ENCODE measurements around the gene ZNF724.

The ZNF724 gene

DNA sequence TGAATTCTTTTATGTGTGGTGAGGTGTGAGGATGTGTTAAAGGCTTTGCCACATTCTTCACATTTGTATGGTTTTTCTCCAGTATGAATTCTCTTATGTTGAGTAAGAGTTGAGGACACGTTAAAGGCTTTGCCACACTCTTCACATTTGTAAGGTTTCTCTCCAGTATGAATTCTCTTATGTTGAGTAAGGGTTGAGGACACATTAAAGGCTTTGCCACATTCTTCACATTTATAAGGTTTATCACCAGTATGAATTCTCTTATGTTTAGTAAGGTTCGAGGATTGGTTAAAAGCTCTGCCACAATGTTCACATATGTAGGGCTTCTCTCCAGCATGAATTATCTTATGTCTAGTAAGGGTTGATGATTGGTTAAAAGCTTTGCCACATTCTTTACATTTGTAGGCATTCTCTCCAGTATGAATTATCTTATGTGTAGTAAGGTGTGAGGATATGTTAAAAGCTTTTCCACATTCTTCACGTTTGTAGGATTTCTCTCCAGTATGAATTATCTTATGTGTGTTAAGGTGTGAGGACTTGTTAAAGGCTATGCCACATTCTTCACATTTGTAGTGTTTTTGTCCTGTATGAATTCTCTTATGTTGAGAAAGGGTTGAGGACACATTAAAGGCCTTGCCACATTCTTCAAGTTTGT lies 27.1 kb downstream of the ZNF724 start:
- no peak for DNase-seq

DNA sequence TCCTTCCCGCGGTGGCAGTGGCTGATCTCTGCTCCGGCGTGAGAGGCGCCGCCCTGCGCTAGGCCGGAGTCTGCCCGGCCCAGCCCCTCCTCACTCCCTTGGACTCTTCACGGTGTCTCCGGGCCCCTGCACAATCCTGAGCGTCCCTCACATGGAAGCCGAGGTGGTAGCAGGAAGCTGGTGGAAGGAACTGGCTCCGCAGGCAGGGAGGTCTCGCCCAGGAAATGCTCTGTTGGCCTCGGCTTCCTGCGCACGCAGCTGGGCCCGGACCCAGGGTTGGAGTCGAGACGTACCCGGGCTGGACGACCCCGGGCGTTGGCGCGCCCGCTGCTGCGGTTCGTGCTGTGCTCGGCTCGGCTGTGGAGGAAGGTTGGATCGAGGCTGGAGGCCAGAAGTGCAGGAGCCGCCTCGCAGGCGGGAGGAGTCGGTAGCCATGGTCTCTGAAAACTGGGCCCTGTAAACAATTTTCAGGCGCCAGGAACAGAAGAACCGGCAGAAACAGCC lies 46.3 kb downstream of the ZNF724 start:
- no peak for DNase-seq

DNA sequence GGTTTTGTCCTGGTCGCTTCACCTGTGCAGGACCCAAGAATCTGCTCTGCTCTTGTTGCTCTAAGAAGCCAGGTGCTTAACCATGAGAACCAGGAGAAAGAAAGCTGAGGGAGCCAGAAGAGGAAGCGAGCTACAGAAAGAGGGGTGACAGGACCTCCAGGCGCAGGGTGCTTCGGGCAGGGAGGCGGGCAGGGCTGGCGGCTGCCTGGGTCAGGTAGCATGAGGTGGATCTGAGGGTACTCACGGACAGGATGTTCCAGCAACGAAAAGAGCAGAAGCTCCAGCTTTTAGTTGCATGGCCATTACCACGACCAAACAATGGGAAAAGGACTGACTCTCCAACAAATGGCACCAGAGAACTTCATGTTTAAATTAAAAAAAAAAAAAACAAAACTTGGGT lies 59.9 kb downstream of the ZNF724 start:
- DNase-seq: no peak

DNA sequence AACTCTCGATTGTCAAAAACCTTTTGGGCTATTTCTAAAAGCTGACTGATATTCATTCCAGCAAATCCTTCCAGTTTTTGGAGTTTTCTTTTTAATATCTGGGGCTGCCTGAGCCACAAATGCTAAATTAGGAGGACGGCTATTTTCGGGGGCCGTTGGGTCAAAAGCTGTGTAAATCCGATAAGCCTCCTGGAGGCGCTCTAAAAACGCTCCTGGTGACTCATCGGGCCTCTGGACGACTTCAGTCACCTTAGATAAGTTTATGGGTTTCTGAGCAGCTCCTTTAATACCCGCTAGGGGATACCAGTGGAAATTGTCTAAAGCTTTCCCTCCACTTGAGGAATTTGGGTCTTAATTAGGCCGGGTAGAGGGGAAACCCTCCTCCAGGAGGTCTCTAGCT lies 66.9 kb downstream of the ZNF724 start:
- no peak for DNase-seq

Data from NCI-H1105 treated with DMSO at 0.1 percent for 48 hours (cell line).